Spleen (tissue), 7 donors: ENCODE data around the gene STAT3.

Experiments used
- POLR2A ChIP-seq, 3 donors: fragments of 450-650 bp; IDR thresholded peaks; one replicate each; pipeline ENCODE4 v1.5.1; 2017; ENCODE audit warnings: antibody characterized with exemption in 3 of 3, mild to moderate bottlenecking in 1 of 3
- POLR2AphosphoS5 ChIP-seq, 3 donors: sonication (generic); formaldehyde crosslinking; IDR thresholded peaks; one replicate each; pipeline ENCODE4 v1.5.1; 2017; ENCODE audit warnings: antibody characterized with exemption in 3 of 3
- TF ChIP-seq, protein P1 (sequence below), 11 experiments: fragments of 200-600 bp in 7 of 11; fragments of 450-650 bp in 4 of 11; sonication (generic) in 4 of 11; IDR thresholded peaks in 8 of 11; conservative IDR thresholded peaks in 3 of 11; 1 replicate in 7 of 11; 2 replicates in 4 of 11; pipeline versions ENCODE4 v1.4.0 to v1.8.0; 2016 to 2021; ENCODE audit warnings: antibody characterized with exemption in 11 of 11, inconsistent platforms in 4 of 11, mild to moderate bottlenecking in 1 of 11
- donor health status: DM: no; HTN: no; CAD: no; lungs with moderate emphysema.
- donor health status: DM: no; HTN: no; CAD: no.
- donor health status: DM: no; HTN: no; CAD: no.

DNA sequence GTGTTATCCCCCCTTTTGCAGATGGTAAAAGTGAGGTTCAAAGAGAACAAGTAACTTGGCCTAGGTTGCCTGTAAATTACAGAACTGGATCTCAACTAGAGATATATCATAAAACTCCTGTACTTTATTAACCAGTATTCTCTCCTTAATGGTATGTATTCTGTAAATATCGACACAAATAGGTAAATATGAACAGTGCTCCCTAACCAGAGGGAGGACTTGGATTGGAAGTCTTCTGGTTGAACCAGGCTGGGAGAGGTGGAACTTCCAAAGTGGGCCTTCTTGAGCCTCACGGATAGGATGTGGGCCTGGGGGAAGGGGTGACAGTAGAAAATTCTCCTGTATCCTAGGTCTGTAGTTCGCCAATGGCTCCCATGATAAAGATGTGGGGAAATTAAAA is 92.2 kb downstream of the STAT3 start:
- TF ChIP-seq, protein P1, sequence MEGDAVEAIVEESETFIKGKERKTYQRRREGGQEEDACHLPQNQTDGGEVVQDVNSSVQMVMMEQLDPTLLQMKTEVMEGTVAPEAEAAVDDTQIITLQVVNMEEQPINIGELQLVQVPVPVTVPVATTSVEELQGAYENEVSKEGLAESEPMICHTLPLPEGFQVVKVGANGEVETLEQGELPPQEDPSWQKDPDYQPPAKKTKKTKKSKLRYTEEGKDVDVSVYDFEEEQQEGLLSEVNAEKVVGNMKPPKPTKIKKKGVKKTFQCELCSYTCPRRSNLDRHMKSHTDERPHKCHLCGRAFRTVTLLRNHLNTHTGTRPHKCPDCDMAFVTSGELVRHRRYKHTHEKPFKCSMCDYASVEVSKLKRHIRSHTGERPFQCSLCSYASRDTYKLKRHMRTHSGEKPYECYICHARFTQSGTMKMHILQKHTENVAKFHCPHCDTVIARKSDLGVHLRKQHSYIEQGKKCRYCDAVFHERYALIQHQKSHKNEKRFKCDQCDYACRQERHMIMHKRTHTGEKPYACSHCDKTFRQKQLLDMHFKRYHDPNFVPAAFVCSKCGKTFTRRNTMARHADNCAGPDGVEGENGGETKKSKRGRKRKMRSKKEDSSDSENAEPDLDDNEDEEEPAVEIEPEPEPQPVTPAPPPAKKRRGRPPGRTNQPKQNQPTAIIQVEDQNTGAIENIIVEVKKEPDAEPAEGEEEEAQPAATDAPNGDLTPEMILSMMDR (IDR thresholded peaks at IDR 0.05 in 8 of 11, conservative IDR thresholded peaks at IDR 0.05 in 3 of 11): no peak
- TF ChIP-seq POLR2AphosphoS5 (IDR thresholded peaks at IDR 0.05): no peak
- TF ChIP-seq POLR2A (IDR thresholded peaks at IDR 0.05): no peak
